Dedifferentiated amniotic fluid mesenchymal stem cell (primary cell): ENCODE results near the gene SLX9.

ENCODE experiments used
- DNase-seq: peaks from one replicate; pipeline ENCODE4 v3.0.0-alpha.2; 2016; ENCODE audit errors: extremely low spot score

The SLX9 gene

DNA sequence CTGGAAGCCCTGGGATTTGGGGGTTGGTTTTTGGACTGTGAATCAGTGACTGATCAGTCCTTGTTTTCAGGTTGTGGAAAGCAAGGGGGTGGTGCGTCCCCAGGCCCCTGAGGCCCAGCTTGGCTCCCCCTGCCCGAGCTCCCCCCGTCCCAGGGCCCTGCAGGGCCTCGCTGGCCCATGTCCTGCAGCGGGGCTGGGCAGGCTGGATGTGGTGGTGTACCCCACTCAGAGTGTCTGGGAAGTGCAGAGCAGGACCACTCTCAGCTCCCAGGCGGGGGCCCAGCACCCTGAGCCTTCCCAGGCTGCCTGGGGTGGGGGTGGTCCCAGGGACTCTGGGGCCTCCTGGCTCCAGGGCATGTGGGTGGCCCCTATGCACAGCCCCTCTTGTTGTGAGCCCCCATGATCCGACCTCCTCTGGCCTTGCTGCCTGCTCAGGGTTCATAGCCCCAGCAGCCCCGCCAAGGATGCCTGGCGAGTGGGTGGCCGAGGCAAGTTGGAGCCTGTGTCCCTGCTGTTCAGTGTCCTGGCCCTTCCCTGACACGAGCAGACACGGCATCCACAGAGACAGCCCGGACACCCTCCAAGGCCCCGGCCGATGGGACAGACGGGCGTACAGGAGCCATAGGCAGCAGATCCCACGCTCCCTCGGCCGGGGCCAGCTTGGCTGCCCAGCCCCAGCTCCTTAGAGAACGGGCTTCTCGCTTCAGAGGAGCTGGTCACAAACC, 37.9 kb downstream of the SLX9 start:
- DNase-seq: no peak

DNA sequence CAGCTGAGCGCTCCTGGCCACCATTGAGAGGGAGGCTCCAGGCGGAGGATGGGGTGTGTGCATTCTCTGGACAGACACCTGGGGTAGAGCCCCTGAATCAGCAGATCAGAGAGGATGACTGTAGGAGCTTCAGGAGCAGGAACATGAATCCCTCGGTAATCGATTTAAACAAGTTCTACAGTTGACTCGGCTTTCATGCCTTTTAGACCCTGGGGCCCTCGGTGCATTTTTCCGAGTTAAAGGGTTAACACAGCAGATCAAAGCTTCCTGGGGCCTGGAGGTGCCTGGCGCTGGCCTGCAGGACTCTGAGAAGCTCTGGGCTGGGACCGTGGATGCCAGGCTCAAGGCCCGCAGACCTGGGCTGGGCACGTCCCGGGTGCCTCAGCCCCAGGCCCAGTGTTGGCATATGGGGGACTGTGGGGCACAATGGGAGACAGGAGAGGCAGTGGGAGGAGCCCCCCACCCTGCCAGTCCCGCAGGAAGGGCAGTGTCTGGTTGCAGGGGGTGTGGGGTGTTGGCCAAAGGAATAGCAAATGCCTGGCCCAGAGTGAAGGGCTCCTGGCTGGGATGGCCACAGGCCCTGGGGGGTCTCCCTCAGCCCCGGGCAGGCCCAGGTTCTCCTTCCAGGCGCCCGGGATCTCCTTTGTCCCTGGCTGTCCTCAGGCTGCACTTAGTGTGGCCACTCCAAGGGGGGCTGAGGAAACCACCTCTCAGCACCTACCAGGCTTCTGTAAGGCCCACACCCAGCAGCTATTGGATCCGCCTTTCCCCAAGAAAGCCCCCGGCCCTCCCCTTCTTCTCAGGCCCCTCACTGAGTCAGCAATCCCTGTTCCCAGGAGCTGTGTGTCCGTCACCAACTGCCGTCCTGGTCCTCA, 40.1 kb downstream of the SLX9 start:
- DNase-seq: no peak

DNA sequence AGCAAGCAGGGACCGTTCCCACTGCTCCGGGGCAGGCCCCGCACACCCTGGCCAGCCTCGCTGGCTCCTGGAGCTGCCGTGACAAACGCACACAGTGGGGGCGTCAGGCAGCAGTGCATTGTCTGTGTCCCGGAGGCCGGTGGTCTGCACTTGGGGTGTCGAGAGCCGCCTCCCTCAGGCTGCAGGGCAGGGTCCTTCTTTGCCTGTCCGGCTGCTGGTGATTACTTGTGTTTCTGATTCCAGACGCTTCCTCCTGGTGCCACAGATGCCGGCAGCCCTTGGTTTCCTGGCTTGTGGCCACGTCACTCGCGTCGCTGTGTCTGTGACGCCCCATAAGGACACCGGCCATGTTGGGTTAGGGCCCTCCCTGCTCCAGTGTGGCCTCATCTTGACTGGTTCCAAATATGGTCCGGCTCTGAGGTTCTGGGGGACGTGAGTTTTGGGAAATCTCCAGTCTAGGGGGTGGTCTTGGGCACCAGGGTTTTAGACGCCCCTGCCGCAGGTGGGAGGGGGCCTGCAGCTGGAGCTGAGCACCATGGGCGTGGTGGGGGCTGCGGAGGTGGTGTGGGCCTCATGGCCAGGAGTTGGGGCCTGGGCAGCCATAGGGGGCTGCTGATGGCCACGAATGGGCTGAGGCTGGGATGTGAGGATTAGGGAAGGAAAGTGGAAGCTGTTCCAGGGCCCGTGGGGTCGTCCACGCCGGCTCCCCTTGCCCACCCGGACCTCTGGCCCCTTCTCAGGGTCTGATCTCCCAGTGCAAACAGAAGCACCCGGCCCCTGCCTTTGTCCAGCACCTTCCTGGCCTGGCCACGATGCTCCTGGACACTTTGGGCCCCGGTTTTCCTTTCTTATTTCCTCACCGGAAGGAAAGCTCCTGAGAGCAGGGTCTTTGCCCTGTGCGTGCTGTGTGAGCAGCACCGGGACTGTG, 41.0 kb downstream of the SLX9 start:
- no peak for DNase-seq

DNA sequence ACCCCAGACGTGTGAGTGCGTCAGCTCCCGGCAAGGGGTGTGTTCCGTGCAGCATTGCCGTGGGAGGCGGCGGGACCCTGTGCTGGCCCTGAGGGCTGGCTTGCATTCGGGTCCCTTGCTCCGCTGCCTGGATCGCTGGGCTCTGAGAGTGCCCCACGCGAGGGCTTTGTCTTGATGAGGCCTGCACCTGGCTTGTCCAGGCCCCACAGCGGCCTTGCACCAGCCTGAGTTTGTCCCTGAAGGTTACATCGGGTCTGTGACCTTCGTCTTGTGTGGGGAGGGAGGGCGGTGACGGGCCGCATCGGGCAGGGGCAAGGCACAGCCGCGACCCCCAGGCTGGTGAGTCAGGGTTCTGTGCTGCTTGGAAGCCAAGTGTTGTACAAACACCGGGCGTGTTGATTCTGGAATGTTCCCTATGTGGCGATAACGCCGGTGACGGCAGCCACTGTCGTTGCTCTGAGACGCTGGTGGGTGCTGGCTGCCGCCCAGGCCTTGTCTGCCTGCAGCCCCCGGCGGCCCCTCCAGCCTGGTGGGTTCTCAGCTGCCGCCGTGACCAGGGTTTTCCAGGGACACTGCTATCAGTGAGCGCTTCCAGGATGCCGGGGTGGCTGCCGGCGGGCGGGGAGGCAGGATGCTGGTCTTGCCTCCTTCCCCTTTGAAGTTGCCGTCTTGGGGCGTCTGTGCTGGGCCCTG, 42.9 kb downstream of the SLX9 start:
- no peak for DNase-seq

DNA sequence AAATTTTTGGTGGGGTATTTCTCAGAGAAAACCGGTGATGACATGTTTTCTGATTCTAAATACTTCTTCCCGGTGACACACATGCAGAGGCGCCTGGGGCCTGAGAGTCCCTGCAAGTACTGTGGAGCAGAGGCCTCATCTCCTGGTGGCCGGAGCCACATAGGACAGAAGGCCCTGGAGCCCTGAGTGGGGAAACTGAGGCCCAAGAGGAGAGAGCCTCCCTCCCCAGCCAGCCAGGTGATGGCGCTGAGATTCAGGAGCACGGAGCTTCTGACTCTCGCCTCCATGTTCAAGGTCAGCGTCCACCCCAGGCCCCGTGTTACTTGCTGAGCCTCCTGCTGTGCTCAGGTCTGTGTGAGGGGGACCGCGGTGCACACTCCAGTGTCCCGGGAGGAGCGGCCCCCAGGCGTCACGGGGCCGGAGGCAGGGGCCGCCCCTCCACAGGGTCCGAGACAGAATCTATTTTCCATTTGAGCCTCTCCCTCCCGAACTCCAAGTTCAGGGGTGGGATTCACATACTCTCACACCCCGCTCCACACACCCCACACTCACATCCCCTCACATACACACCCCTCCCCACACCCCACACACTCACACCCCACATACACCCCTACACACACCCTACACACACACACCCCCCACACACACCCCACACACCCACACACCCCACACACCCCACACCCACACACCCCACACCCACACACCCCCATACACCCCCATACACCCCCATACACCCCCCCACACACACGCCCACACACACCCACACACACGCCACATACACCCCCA, 43.8 kb downstream of the SLX9 start:
- no peak for DNase-seq

DNA sequence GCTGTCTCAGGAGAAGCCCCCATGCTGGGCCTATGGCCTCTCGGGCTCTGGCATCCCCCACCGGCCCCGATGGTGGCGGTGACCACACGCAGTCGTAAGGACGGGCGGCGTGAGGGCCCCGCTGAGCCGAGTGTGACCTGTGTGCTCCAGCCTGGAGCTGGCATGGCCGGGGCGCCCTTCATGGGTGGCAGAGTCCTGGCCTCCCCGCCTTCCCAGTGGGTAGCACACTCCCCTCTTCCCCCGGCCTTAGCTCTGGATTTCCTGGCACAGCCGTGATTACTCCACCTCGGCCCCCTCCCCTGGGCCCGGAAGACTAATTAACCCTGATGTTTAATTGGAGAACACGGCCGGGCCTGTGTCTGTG, 44.6 kb downstream of the SLX9 start:
- no peak for DNase-seq

DNA sequence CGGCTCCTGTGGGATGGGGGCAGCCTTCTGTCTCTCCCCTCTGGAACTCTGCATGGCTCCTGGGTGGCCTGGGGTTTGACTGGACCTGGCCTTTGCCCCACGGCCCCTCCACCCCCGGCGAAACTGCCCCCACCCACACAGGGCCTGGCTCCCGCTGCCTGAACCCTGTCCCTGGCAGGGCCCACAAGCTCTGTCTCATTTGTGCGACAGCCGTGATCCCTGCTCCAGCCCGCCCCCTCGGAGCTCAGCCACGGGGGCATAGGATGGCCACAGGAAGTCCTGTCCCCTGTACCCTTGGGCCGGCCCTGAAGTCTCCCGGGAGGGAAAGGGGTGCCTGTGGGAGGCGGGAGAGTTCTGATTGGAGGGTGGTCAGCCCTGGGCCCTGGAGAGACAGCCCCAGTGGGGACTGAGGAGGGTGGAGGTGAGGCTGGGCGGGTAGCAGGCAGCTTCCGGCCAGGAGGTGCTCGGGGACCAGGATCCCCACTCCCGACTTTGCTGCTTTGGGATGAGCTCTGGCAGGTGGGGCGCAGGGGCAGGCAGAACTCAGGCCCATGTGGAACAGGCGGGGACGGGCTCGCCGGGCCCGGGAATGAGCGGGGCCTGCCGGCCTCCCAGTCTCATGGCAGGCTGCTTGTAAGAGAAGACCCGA, 45.1 kb downstream of the SLX9 start:
- no peak for DNase-seq

DNA sequence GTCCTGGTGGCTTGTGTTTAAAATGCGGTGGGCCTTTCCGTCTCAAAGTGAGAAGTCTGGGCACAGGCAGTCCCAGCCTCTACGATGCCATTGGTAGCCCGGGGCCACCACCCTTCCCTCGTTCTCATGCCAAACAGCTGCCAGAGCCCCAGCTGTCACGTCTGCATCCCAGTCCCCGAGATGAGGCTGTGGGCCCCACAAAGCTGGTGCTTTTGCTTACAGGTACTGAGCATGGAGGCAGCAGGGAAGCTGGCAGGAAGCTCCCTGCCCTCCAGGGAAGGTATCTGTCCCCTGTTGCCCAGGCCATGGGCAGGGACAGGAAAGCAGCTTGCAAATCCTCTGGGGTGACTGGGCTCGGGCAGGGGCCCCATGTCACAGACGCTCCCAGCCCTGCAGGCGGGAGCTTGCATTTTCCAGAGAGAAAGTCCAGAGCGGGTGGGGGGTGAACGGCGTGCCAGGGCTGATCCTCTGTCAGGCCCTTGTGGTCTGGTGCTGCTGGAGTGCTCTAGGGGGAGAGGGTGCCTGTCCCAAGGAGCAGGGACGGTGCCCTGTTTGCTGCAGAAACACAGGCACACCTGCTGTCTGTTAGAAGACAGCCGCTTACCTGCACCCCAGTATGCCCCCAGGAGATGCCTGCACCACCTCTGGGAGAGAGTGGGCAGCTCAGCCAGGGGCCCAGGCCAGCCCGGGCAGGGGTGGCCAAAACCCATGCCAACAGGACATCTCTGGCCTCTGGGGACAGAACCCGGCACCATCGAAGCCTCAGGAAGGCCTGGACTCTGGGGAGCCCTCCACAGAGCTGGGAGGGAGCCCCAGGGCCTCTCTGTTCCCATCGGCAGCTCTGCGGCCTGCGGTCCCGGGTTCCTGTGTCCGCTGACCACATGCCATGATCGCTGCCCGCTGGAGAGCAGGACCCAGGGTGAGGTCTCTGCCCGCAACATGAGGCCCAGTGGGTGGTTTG, 45.9 kb downstream of the SLX9 start:
- DNase-seq: no peak

DNA sequence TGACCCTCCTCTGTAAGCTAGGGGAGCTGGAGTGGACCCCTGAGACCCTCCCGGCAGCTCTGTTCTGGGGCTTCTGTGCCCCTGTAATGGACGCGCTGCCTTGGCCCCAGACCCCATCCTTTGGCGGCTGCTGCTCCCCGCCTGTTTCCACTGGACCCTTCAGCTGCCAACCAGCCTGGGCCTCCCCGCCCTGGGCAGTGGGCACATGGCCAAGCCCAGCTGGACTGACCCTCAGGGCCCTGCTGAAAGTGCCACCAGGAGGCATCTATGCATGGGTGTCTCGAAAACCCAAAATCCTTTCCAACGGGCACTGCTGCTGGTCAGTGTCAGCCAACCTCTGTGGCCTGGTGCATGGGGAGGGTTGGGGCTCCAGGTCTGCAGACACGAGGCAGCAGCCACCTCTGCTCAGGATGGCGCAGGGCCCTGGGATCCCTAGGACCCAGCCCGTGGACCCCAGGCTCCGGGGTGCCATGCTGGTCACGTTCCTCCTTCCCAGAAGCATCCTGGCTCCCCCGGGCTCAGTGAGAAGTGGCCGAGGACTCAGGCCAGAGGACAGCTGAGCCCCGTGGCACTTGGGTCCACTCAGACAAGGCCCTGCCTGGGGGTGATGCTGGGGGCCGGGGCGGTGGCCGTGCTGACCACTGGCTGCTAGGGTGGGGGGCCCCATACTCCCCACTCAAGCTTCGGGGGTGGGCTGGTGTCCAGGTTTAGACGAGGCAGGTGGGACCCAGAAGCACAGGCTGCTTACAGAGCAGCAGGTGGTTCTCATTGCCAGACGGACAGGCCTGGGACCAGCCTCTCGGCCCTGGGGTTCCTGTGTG, 46.9 kb downstream of the SLX9 start:
- no peak for DNase-seq

DNA sequence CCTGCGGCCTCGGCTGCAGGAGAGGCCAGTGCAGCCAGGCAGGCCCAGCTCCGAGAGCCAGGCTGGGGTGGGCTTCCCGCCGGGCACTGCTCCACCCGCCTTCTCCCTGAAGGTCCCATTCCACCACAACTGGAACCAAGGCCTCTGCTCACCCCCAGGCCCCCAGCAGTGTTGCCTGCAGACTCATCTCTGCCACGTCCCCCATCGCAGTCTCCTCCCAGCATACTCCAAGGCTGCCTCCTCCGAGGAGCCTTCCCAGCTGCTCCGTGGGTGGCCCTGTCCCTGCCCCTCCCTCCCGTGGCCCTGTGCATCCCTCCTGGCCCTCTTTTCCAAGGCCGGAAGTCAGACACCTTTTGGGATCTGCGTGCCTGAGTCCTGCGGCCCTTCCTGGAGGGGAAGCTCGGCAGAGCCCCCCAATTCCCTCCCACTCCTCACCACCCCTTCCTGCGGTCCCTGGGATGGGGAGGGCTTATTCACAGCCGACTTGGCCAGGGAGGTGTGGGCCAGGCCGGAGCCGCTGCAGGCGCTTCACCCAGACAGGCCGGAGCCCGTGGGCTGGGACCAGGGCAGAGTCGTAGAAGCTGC, 47.6 kb downstream of the SLX9 start:
- no peak for DNase-seq

DNA sequence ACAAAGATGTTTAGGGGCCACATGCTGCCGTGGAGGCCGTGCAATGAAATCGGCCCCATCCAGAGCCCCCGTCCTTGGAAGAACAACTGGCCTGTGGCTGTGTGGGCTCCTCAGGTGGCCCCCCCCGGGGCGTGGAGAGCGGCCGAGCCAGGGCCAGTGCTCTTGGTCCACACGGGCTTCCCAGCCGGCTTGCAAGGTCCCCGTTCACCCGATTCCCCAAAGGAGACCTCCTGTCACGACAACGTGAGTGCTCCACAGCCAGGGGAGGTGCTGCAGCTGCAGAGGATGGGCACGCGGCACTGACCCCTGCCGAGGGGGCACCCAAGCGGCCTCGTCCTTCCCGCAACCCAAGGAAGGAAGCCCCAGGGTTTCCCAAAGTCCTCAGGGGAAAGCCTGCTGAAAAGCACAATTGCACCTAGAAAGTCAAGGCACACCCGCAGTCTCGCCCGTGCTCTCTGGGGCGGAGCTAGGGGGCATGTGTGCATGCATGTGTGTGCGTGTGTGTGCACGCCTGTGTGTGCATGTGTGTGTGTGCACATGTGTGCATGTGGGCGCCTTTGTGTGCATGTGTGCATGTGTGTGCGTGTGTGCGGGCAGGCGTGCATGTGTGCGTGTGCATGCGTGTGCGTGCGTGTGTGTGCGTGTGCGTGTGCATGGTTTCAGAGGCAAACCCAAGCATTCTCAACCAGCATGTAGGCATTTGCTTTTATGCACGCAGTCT, 48.2 kb downstream of the SLX9 start:
- DNase-seq: no peak

DNA sequence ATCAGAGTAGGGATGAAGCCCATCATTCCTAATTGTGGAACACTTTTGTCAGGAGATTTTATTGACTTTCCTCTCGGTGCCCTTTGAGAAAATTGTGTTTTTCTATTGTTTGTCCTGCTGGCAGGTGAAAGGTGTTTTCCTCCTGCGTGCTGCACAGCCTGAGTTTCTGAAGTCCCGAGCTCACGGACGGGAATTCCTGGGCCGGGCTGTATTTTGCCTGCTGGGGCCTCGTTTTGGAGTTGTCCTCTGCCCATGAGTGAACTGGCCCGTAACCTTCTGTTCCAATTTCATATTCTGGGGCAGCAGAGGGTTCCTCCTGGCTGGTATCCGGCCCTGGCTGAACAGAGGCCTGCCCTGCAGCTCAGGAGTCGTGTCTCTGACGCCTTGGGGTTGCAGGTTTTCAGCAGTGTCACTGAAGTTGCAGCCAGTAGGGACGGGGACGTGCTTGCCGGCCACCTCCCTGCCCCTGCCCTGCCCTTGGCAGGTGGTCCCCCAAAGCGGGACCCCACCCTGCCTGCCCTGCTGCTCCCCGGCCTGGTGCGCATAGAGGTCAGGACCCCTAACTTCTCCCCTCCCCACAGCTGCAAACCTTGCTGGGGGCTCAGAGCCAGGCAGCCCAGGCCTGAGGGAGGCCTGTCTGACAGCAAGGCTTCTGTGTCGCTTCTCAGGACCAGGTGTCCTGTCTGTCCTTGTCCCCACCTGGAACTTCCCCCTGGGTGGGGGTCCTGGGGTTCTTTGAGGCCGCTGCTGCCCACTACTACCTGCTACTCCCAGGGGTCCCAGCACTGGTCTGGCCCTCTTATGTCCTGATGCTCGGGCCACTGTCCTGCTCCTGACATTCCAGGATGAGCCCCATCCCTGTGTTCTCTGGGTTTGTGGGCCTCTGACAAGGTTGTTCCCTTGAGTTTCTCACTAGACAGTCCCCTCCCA, 49.0 kb downstream of the SLX9 start:
- DNase-seq: no peak

DNA sequence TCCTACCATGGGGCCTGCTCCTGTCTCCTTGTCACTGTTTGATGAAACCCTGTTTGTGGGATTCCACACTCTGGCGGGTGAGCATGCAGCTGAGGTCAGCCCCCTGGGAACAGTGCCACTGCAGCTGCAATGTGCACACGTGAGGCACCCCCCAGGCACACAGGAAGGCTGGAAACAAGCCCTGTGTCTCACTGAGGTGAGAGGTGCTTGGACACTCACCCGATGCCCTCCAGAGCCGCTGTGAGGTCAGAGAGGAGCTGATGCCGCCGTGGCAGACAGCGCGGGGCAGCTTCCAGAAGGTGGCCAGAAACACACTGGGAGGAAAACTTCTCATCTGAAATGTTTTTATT, 49.7 kb downstream of the SLX9 start:
- DNase-seq: no peak

DNA sequence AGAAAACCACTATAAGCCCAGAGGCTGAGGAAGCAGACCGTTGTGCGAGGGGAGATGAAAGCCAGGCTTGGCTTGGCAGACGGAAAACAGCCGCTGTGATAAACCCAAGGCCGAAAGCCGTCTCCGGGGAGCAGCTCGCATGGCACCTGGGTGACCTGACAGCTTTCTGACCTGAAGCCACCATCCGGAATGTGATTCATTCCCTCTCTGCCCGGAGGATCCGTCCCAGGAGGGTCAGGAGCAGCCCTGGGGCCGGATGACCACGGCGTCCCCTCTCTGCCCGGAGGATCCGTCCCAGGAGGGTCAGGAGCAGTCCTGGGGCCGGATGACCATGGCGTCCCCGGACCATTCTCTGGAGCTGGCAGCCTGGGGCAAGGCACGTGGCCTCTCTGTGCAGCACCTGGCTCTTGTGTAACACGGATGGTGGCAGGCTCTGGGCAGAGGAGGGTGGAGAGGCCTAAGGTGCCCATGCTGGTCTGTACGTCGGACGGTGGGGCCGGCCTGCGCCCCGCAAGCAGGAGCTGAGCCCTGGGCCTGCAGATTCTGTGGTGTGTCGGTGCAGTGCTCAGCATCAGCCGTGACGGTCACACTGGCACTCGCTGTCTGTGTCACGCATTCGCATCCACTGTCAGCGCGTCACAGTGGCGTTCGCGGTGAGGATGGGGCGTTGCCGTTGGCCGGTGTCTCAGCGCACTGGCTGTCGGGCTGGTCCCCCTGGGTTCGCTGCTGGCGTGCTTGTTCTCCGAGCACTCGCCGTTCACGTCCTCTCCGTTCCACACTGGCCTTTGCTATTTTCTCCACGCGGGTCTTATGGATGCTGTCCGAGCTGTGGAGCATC, 50.3 kb downstream of the SLX9 start:
- DNase-seq: no peak

DNA sequence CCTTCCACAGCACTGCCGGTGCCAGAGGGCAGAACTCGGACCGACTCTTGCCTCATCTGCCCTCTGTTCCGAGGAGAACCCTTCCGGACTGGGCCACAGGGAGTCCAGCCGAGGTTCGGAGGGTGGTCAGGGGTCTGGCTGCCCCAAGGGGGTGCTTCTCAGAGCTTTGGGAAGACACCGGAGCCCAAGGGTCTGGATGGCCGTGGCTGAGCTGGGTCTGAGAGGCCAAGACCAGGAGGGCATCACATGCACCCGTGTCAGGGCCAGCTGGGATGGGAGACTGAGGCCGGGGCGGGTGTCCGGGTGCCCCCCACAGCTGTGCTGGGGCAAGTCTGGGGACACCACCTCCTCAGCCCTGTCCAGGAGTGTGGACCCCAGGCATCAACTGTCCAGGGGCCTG, 51.1 kb downstream of the SLX9 start:
- DNase-seq: no peak
